ENCODE data around the gene HS3ST4.

The HS3ST4 gene

DNA sequence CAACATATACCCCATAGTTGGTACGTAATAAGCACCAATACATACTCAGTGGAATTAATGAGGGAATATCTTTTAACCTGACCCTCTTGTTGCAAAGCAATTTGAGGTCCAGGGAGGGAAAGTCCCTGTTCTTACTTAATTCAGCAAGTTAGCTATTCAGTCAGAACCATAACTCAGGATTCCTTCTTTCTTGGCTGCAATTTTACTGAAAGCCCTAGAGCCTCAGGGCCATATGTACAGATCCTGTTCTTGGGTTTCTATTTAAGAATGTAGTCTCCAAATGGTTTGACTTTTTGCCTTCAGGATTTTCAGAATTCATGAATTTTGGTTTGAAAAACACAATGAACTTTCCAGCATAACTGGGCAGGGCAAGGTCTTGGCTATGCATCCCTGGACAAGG lies 436.5 kb downstream of the HS3ST4 start:
- DNase-seq, result no peak

DNA sequence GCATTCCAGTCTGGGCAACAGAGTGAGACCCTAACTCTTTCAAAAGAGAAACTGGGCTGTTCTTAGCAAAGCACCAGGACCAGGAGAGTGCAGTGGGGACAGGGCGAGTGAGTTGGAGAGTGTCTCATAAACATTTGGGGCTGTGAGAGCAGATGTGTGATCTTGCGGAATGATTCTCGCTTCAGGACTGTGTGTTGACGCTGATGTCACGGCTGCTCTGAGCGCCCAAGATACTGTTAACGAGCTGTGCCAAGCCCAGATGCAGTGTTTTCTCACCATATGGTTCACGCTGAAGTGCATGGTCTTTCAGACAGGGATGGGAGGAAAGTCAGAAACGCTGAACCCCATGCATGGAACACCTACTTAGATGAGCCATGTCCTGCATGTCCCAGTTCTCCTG lies 438.2 kb downstream of the HS3ST4 start:
- DNase-seq, result no peak

DNA sequence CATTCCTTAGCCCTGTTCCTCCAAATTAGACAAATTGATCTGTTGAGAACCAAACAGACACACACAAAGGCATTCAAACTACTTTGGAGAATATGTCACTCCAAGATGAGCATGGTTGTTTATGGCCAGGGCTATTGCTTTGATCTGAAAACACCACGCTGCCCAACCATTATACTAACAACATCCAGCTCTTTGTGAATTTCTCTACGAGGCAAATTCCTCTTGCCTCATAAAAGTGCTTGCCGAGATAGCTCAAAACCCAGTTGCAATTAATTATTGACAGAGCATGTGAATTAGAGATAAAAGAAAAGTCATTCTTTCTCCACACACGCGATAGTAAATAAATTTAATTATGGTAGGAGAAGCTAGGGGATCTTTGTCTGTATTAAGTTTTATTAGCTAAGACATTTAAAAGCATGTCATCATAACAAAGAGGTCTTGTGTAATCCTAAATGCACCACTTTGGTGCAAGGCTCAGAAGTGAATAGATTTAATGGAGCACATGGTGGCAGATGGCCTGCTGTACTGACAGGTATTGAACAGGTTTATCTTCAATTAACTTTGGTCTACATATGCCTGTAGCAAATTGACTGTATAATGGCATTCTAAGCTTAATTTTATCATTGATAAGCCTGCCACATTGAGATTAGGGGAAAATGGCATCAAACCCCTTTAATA lies 441.8 kb downstream of the HS3ST4 start:
- no peak for DNase-seq

DNA sequence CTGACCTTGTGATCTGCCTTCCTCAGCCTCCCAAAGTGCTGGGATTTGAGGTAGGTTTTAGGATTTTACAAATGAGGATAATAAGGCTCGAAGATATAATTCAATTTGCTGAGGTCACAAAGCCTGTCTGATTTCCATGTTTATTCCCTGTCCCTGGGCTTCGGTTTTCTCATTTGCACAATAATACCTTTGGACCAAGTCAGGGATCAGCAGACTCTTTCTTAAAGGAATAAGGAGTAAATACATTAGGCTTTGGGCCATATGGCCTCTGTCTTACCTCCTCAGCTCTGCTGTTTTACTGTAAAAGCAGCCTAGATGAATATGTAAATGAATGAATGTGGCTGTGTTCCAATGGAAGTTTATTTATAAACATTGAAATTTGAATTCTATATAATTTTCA lies 442.8 kb downstream of the HS3ST4 start:
- no peak for DNase-seq

DNA sequence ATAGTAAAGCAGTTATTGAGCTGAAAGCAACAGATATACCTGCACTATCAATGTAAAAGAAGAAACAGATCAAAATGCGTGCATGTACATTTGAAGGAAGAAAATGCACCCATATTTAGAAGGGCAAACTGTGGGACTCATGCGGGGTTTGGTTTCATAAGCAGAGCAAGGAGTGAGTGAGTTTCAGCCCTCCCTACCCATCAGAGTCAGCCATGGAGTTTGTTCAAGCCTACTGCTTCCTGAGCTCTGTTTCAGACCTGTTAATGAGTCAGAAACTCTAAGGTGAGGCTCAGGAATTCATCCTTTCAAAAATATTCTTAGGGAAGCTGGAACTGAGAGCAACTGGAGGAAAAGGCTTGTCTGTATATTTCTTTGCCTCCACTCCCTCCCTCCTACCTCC lies 446.2 kb downstream of the HS3ST4 start:
- DNase-seq, result no peak

DNA sequence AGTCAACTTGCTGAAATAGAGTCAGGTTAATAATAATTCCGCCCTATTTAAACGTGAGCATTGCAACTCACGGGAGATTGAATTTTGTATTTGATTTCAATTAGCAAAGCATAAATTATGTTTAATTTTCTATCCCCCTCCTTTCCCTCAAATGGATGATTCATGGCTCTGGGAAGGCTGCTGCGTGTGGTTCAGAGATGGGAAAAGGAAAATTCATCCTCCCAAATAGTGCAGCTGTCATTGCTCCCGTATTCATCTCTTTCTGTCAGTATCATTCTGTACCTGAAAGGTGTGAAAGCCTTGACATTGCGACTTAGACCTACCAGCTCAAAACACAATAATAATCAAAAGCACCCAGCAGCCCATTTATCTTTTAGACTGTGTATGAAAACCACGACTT lies 447.3 kb downstream of the HS3ST4 start:
- no peak for DNase-seq

DNA sequence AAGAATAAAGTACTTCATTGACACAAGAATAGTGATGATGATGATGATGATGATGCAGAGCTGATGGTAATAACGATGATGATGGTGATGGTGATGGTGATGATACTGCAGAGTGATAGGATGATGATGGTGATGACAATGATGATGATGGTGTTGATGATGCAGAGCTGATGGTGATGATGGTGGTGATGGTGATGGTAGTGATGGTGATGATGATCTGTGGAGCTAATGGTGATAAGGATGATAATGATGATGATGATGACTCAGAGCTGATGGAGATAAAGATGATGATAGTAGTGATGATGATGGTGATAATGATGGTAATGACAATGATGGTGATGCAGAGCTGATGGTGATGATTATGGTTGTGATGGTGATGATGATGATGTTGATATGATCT lies 448.1 kb downstream of the HS3ST4 start:
- no peak for DNase-seq

DNA sequence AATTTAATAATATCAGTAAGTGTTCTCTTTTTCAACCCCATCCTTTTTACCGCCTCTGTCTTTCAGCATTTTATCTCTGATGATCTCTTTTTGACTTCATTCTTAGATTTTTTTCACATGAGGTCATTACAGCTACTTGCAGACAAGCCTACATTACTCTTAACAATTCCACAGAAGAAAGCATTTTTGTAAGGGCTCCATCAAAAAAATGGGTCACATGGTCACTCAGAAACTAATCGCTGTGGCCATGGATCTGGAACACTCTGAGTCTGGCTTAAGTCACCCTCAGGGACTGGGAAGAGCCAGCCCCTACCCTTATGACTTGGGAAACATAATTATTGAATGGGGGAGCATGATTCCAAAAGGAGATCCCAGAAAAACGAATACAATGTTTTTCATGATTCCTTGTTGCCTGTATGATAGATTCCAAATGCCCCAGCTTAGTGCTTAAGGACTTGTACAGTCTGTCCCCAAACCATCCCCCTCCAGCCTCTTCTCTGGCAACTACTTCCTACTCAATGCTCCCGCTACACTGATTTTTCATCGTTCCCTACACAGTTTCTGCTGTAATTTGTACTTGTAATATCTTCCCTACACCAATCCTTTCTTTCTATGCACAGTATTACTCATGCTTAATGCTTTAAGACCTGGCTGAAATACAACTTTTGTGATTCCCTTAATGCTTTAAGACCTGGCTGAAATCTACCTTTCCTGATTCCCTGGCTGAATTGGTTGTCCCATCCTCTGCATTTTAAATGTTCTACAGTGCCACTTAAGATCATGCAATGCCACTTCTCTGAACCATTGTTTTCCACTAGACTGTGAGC lies 457.8 kb downstream of the HS3ST4 start:
- no peak for DNase-seq

DNA sequence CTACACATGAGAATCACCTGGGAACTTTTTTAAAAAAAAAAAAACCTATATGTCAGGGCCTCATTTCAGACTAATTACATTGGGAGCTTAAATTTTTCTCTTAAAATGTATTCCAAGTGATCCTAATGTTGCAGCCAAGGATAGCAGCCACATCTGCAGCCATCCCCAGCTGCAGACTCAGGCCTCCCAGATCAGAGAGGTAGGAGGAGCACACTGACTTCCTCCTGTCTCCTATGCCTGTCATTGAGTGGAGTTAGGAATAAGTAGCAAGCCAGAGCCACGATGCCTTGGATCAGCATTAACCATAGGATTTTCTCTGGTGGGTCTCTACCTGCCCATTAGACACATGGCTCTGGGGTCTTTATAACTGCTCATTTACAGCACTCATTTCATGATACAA lies 463.5 kb downstream of the HS3ST4 start:
- DNase-seq, result no peak

DNA sequence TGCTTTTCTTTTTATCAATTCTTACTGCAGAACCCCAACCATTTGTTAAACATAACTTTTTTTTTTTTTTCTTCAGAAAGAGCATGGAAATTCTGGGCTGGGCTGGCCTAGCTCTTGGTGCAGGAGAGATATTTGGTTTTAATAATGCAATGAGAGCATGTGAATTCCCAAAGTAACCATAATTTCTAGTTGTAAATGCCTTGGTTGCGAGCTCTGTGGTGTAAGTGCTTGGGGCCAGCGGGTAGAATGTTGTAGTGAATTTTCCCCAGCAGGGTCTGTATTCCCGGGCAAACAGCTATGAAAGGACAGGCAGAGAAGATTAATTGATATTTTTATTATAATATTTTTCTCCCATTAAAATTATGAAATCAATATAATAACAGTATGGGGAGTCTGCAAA lies 465.6 kb downstream of the HS3ST4 start:
- DNase-seq, result no peak

DNA sequence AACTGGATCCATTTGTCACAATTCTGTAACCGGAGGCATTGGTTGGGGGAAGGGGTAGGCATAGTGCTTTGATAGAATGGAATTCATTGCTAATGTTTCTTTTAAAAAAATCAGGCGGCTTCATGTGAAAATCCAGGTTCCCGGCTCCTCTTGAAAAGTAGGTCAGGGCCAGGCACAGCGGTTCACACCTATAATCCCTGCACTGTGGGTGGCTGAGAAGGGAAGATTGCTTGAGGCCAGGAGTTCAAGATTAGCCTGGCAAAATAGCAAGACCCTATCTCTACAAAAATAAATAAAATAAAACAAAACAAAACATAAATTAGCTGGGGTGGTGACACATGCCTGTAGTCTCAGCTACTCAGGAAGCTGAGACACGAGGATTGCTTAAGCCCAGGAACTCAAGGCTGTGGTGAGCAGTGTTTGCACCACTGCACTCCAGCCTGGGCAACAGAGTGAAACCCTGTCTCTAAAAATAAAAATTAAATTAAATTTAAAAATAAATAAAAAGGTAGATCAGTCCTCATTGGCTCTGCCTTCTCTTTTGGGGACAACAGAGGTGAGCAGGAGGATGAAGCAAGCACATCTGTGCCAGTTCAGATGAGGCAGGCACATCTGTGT lies 466.5 kb downstream of the HS3ST4 start:
- DNase-seq, result no peak

DNA sequence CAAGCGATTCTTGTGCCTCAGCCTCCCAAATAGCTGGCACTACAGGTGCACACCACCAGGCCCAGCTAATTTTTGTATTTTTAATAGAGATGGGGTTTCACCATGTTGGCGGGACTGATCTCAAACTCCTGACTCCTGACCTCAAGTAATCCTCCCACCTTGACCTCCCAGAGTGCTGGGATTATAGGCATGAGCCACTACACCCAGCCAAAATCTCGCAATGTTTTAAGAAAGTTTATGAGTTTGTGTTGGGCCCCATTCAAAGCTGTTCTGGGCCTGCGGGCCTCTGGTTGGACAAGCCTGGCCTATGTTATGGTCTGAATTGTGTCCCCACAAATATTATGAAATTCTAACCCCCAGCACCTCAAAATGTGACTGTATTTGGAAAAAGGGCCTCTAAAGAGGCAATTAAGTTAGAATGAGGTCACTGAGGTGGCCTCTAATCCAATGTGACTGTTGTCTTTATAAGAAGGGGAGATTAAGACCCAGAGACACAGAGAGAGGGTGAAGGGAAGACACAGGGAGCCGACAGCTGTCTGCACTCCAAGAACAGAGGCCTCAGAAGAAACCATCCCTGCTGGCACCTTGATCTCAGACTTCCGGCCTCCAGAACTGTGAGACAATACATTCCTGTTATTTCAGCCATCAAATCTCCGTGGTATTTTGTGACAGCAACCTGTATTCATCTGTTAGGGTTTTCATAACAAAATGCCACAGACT lies 469.9 kb downstream of the HS3ST4 start:
- no peak for DNase-seq

DNA sequence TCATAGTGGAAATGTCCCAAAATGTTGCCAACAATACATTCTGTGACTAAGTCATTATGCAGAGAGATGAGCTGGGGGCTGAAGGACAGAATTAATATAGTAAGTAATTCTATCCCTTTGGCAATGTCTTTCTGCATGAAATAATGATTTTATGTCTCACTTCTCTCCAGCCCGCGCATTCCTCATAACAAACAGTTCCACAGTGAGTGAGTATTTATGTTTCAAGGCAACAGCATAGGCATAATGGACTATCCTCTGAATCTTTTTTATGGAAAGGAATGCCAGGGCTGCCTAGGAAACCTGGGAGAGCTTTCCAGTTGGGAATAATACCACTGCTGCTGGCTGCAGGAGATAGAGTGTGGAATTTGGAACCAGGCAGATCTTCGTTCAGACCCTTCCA lies 477.7 kb downstream of the HS3ST4 start:
- DNase-seq, result no peak

DNA sequence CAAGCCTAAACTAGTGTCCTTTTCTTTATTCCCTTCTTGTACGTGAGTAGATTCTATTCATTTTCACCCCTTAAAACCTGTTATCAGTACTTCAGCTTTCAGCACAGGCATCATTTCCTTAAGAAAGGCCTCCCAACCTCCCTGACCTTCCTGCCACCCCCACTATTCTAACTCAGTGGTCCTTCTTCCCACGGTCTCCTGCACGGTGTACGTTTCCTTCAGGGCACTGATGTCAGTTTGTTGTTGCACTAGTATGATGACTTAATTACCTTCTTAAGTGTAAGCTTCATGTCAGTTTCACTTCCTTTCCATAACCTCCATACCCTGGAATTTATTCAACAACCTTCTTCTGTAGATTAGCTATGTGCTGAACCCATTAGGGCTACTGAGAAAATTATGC lies 484.2 kb downstream of the HS3ST4 start:
- DNase-seq, result no peak

DNA sequence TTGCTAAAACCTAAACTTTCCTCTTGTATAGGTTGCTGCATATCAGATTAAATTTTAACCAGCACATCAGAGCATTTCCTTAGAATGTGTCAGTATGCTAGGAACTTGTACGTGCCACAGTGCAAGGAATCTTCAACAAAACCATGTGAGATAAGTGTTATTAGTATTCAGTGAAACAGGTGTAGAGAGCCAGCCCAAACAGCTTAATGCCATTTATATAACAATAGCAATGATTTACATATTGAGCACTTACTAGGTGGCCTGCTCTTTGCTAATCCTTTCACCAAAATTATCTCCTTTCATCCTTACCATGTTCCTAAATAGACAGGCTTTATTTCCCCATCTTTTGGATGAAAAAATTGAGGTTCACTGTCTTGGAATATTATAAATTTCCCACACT lies 485.7 kb downstream of the HS3ST4 start:
- no peak for DNase-seq

DNA sequence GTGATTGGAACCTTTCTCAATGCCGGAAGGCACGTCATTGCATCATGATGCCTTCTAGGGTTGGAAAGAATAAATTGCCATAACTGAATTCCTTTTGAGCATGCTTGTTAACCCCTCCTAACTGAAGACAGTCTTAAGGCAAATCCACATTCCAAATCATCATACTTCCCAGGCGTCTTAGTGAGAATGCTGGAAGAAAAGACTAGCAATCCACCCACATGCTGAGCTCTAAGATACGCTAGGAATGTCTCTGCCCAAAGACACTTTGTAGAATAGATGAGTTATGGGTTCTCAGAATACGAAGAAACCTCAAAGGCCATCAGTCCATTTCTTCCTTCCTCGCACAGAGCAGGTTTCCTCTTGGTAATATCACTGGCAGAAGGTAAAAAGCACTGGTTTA lies 486.5 kb downstream of the HS3ST4 start:
- no peak for DNase-seq

DNA sequence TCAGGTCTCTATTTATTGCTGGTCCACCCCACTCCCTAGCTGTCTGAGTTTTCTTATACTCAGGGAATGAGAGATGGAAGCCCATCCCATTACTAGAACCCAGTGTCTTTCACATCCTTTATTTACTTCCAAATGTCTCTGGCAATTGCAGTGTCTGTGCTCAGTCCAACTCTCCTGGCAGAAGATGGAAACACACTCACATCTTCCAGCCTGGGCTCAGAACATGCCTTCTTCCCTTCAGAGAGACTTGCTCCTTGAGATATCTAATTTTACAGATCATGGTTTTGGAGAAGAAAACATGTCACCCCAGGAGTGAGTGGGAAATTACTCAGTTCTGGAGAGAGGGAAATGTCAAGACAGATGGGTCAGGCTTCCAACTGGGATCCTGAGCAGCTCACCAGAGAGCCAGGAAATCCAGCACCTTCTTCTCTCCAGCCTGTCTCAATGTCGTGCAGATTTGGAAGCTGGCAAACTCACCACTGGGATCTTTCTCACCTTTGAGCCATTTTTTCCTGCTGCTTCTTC lies 494.4 kb downstream of the HS3ST4 start:
- DNase-seq, result no peak

Data from fibroblast of skin of right quadriceps (primary cell).